HG02763 (cell line): ENCODE results near the gene SH3PXD2B.
A peak's percentile ranks its signal among the peaks of the same experiment; 100 is the strongest.
"Not testable (repeated sequence)": the region's sequence is repeated elsewhere in the genome, so short reads cannot be mapped to it uniquely, and the experiment has no call there.

Source experiments
- ATAC-seq: cut with Tn5 transposase; IDR thresholded peaks from one replicate; pipeline ENCODE4 v1.9.1; 2021; ENCODE audit warnings: mild to moderate bottlenecking, moderate library complexity; ENCODE audit not compliant: unreplicated experiment

Gene SH3PXD2B

DNA sequence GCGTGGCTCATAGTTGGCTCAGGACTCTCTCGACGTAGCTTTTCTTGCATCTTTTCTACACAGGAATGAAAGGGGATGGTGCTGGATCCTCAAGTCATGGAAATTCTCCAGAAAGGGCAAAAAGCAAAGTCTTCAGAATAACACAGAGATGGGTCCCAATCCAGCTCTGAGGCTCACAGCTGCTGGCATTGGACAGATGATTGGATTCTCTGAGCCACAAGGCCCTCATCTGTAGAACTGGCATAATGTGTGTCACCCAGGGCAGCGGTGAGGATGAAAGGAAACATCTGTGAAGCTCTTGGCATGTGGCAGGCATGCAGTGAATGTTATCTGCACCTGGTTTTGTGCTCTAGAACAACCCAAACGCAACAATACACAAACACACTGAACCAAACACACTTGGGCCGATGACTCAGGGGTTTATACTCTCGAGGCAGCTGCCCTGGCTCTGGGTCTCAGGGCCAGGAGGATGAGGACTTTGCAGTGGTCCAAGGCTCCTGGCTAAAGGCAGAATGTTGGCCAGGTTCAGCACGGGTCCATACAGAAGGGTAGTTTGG lies 106.8 kb downstream of the SH3PXD2B start:
- no peak for ATAC-seq

DNA sequence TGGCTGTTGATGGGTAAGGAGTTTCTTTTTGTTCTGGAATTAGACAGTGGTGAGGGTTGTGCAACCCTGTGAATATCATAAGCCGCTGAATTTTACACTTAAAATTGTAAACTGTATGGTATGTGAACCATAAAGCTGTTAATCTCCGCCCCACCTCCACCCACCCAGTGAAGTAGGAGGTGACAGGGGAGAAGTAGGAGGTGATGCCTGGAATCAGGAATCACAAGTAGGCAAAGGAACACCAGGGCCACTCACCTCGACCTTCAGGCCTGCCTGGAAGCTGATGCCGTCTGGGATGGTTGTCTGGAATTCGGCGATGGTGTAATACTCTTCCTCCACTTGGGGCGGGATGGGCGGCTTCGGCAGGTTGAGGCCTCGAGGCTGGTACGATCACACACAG lies 108.4 kb downstream of the SH3PXD2B start:
- ATAC-seq, result no peak

DNA sequence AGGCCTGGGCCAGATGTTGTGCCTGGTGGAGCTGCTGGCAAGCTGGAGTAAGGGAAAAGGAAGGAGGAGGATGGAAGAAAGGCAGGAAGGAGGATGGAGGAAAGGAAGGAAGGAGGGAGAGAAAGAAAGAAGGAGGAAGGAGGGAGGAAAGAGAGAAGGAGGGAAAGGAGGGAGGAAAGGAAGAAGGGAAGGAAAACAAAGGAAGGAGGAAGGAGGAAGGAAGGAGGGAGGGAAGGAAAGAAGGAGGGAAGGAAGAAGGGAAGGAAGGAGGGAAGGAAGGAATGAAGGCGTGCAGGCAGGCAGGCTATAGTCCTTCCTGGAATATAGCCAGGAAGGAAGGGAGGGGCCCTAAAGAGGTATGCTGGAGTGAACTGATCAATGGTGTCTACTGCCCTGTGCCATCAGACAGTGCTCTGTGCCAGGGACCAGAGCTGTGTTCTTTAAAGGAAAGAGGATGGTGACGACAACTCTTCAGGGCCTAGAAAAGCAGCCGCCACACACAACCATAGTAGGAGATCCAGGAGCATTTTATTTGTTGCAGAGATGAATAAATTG lies 109.4 kb downstream of the SH3PXD2B start:
- ATAC-seq, result no peak

DNA sequence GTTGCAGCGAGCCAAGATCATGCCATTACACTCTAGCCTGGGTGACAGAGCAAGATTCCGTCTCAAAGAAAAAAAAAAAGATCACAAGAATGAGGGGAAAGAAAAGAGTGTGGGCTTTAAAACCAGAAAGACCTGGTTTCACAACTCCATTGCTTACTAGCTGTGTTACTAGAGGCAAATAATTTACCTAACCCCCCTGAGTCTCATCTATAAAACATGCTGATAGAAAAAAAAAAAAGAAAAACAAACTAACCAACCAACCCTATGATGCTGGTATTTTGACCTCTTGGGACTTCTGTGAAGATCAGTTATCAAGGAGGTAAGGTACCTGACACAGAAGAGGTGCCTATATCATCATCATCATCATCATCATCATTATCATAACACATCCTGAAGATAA lies 110.6 kb downstream of the SH3PXD2B start:
- ATAC-seq, result no peak

DNA sequence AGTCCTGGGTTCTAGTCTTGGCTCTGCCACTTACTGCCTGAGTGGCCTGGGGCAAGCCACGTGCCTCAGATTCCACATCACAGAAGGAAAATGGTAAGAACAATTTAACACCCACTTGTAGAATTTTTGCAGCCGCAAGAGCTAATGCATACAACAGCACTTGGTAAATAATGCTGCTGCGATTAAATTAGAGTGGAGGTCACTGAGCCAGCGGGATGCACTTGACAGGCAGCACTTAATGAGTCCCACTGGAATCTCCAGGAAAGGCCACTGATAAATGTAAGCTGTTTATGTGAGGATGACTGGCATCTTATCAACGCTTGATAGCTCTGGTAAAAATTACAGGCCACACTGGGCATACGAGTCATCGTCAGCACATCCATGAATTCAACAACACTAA lies 111.4 kb downstream of the SH3PXD2B start:
- ATAC-seq, result no peak

DNA sequence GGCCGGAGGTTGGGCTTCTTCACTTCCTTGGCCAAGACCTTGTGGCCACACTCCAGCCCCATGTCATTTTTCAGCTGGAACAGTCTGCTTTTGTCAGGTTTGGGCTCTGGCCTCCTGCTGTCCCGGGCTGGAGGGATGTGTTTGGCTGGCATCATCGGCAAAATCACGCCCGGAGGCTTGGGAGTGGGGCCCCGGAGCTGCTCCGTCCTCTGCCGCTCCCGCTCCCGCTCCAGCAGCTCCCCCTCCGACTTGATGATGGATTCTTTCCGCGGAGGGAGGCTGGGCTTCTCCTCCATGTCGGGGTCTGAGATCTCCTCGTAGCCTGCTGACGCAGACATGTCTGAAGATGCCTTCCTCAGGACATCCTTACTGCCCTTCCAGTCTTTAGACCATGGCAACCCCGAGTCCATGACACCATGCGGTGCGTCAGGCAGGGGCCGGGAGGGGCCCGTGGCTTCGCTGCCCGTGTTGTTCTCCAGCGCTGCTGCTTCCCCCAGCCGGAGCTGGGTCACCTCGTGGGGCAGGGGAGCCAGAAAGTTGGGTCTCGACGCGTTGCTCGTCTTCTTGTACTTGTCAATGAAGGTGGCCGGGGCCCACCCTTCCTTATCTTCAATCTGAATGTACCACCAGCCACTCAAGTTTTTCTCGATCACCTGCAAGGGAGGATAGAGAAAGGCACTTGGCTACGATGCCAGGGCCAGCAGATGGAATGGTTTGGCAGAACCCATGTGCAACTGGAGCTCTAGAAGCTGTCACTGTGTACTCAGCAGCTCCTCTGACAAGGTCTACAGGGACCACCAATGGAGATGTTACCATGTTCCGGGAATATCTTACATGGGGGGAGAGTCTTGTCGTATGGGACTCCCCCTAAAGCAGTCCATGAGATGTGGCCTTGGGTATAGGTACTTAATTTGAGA lies 114.8 kb downstream of the SH3PXD2B start:
- ATAC-seq, result no peak

DNA sequence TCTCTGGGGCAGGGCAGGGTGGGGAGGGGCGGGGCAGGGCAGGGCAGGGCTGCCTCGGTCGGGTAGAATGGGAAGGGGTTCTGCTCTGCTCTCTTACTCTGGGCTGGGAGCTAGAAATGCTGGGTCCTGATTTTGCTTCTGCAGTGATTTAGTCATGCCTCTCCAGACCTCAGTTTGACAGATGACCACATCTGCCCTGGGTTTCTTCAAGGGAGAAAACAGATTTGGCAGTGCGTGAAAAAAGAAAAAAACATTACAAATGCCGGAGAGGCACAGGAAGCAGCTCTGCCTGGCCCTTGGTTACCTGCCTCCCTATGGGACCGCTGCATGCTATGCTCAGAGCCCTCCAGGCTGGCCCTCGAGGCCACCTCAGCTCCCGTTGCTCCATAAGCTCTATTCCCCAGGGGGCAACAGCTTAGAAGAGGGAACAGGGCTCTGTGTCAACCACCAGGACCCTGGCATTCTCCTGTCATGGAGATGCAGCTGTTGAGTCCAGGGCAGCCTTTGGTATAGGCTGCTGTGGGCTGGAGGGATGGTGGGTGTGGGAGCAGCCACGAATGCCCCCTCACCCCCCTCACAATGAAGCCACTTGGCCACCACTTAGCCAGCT lies 117.5 kb downstream of the SH3PXD2B start:
- ATAC-seq, result no peak

DNA sequence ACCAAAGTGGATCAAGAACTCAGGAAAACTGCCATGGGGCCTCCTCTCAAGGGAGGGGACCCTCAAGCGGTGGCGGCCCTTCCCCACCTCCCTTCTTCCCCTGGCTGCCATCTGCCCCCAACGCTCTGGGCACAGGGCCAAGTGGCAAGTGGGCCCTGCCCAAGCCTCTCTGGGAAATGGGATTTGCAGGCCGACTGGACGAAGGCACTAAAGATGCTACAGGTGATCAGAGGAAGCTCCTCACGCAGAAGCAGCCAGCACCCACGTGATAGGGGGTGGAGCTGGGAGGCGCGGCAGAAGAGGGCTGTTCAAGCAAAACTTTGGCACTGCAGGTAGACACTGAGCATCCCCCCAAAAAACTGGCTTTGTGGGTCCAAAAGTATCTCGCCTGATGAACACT lies 118.1 kb downstream of the SH3PXD2B start:
- ATAC-seq, result no peak

DNA sequence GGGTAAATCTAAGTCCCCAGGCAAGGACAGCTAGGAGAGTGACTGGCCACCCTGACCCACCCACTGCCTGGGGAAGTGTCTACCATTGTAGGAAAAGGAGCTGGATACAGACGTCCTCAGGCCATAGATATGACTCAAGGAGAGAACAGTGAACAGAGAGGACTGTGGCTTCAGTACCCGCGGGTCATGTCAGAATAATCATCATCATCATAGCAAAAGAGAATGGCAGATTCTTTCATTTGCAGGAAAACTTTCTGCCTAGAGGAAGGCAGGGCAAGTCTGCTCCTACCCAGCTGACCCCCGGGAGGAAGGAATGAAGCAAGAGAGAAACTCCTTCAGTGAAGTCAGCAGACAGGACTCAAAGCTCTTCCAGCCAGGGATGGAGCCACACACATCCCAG lies 118.6 kb downstream of the SH3PXD2B start:
- ATAC-seq, result no peak

DNA sequence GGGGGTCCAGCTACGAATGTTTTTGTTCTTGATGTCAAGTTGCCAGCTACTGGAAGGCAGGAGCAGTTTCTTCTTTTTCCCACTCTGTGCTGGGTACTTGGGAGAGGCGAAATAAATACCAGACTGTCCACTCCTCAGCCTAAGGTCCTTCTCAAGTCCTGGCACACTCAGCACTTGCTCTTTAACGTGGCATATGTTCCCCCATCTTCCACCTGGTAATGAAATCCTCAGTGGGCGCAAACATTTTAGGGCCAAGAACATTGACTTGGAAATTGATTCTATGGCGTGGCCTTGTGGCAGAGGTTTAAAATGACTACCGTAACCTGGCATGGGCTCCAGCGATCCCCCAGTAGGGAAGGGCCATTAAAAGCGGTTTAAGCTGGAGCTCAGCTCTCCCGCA lies 119.7 kb downstream of the SH3PXD2B start:
- no peak for ATAC-seq

DNA sequence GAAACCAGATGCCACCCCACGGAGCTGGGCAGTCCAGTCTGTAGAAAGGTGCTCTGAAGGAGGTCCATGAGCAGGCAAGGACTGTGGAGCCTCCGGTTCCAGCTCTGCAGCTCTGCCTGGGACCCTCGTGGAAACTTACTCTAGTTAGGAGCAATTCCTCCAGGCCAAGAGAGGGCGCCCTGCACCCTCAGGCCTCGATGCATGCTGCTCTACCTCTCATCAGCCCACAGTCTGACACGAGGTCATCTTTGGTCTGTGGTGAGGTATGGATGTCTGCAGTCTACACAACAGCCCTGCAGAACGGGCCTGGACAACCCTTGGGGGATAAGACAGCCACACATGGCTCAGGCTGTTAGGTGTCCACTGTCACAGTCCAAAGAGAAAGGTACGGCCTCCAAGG lies 120.1 kb downstream of the SH3PXD2B start:
- ATAC-seq, result no peak

DNA sequence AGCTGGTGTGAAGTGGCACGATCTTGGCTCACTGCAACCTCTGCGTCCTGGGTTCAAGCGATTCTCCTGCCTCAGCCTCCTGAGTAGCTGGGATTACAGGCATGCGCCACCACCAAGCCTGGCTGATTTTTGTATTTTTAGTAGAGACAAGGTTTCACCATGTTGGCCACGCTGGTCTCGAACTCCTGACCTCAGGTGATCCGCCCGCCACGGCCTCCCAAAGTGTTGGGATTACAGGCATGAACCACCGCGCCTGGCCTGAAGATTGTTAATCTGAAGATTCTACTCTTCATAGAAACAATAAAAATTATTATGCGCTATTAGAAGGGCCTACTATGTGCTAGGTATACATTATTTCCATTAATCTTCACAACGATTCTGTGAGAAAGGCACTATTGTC lies 127.4 kb downstream of the SH3PXD2B start:
- not testable (repeated sequence) for ATAC-seq

DNA sequence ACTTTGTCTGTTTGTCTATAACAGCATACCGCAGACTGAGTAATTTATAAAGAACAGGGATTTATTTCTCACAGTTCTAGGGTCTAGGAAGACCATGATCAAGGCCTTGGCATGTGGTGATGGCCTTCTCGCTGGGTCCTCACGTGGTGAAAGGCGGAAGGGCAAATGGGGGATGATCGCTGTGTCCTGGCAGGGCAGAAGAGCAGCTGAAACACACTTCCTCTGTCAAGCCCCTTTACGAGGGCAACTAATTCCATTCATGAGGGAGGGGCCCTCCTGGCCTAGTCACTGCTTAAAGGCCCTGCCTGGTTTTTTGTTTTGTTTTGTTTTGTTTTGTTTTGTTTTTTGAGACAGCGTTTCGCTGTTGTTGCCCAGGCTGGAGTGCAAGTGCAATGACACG lies 128.9 kb downstream of the SH3PXD2B start:
- no peak for ATAC-seq

DNA sequence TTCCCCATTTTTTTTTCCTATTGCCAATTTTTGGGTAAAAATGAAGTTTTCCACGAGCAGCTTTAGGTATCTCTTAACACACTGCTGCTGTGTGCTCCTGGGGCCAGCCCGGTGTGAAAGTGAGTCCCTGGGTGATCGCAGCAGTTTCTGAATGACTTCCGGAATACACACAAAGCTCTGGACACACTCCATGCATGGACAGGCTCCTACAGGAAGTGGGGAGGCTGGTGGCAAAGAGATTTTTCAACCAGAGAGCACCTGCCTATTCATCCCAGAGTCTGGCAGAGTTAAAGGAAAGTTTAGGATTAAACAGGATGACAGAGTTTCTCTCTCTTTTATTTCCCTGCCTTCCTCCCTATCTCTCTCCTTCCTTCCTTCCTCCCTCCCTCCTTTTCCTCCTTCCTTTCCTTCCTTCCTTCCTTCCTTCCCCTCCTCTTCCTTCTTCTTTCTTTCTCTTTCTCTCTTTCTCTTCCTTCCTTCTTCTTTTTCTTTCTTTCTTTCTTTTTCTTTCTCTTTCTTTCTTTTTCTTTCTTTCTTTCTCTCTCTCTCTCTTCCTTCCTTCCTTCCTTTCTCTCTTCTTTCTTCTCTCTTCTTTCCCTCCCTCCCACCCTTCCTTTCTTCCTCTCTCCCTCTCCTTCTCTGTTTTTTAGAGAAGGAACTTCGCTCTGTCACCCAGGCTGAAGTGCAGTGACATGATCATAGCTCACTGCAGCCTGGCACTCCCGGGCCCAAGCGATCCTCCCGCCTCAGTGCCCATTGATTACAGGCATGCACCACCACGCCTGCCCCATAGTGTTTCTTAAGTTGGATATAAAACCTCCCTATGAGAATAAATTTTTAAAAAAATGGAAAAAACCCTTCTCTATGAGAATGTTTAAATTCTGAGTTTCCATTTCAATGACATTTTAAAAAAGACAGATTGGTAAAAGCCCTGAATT lies 132.0 kb downstream of the SH3PXD2B start:
- ATAC-seq, result peak; percentile 67

DNA sequence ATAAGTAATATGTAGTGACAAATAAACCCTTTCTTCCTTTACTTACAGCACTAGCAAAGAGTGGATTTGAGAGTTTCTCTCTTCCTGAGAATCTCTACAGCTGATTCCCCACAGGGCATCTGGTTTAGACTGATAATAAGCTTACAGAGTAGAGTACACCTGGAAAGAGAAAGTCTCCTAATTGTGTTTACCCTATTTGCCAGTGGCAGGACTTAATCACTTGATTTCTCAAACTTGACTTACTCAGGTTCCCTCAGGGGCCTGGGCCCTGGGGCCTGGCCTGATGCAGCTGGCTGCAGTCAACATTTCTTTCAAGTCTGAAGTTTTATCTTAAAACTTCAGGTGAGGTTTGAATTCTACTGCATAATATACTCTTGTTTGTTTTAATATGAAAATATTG lies 132.7 kb downstream of the SH3PXD2B start:
- ATAC-seq, result no peak

DNA sequence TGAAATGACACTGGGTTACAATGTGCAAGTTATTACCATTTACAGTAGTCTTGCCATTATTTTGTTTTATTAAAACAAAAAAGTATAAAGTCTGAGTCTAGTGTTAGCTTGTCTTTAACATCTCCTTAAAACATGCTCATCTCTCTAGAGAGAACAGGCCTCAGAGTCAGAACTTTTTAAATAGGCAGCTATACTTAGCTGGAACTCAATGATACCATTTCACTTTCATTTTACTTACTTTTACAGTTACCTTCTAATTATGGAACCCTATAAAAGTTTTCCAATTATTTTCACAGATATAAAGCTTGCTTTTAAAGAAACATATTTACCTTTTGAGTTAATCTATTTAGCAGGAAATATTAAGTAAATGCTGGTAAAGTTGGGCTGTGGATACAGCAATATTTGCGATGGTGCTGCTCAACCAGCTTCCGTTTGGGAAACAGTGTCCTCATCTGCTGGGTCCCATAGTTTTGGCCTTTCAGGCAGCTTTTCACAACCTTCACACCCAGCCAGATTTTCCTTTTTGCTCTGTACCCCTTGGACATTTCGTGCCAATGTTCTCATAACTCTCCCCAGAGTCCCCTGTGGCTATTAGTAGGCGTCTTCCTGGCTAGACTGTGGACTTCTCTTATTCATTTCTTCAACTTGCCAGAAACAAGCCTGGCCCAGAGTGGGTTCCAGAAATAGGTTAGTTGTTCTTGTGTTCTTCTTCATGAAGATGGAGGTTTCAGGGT lies 134.4 kb downstream of the SH3PXD2B start:
- ATAC-seq, result no peak

DNA sequence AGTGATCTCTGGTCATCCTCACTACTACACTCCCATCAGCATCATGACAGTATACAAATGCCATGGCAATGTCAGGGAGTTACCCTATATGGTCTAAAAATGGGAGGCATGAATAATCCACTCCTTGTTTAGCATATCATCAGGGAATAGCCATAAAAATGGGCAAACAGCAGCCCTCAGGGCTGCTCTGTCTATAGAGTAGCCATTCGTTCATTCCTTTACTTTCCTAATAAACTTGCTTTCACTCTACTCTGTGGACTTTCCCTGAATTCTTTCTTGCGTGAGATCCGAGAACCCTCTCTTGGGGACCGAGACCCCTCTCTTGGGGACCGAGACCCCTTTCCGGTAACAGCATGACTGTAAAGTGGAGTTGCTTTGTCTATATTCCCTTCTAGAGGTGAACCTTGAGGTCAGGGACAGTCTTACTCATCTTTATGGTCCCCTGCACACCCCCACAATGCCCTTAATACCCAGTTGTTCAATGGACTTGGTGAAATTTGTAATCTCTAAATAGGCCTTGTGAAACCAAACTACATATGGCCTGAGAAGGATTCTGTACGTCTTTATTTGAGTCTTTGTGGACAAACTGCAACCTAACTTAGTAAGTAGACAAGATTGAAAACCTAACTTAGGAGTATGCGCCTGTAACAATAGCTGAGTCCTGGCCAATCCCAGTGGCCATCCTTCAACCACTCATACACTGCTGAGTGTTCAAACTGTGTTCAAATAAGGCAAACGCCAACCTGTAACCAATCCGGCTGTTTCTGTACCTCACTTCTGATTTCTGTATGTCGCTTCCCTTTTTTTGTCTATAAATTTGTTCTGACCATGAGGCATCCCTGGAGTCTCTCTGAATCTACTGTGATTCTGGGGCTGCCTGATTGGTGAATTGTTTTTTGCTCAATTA lies 138.5 kb downstream of the SH3PXD2B start:
- no peak for ATAC-seq

DNA sequence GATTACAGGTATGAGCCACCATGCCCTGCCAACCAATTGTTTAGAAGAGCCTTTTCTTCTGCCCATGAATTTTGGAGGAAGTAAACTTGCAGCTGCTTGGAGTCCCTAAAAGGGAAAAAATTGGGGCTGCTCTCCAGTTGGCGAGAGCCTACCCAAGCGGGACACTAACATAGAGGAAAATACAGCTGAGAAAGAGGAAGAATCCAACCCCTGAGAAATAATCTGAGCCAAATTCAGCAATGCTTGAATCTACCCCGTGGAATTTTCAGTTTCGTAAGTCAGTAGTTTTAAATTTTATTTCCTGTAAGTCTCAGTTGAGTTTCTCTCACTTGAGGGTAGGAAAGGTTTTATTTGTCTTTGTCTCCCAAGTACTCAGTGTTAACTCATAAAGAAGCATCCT lies 140.4 kb downstream of the SH3PXD2B start:
- no peak for ATAC-seq

DNA sequence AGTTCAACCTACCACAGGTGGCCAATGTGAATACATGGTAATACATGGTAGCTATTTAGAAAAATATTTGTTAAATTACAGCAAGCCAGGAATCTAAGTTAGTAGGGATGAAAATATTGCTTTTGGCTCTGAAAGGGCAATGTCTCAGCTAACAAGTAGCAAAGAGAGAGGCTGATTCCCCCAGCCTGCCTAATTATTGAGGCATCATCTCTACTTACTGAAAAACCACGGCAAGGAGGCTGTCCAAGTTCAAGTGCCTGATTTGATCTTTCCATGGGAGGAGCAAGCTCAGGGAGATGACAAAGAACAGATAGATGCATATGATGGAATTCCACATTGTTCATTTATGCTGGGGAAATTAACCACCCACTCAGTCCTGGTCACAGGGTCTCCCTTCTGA lies 142.0 kb downstream of the SH3PXD2B start:
- no peak for ATAC-seq
